Measurements from ENCODE around the gene GKN1.

Gene GKN1

GRCh38 chr2:68997401-68997800, 23.0 kb downstream of the GKN1 start:
- H3K4me1 Mint-ChIP-seq: no peaks in the 10 kb centered on the region
- H3K27ac Mint-ChIP-seq: no peak overlapping the region
- TF ChIP-seq, protein P1, sequence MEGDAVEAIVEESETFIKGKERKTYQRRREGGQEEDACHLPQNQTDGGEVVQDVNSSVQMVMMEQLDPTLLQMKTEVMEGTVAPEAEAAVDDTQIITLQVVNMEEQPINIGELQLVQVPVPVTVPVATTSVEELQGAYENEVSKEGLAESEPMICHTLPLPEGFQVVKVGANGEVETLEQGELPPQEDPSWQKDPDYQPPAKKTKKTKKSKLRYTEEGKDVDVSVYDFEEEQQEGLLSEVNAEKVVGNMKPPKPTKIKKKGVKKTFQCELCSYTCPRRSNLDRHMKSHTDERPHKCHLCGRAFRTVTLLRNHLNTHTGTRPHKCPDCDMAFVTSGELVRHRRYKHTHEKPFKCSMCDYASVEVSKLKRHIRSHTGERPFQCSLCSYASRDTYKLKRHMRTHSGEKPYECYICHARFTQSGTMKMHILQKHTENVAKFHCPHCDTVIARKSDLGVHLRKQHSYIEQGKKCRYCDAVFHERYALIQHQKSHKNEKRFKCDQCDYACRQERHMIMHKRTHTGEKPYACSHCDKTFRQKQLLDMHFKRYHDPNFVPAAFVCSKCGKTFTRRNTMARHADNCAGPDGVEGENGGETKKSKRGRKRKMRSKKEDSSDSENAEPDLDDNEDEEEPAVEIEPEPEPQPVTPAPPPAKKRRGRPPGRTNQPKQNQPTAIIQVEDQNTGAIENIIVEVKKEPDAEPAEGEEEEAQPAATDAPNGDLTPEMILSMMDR (IDR thresholded peaks at IDR 0.05): no peak
- no peak overlapping the region for H3K4me3 Mint-ChIP-seq
- DNase-seq: no peak
- H3K36me3 Mint-ChIP-seq (ENCODE audit: low read depth): peaks cover 10% of the 10 kb centered on the region
- H3K9me3 Mint-ChIP-seq: peaks cover 27% of the 10 kb centered on the region
- peaks cover 14% of the 10 kb centered on the region for H3K27me3 Mint-ChIP-seq (ENCODE audit: low read depth, poor library complexity)

GRCh38 chr2:69001879-69002278, 27.4 kb downstream of the GKN1 start:
- H3K4me1 Mint-ChIP-seq: no peaks in the 10 kb centered on the region
- TF ChIP-seq, protein P1 (IDR thresholded peaks at IDR 0.05): no peak
- H3K36me3 Mint-ChIP-seq (ENCODE audit: low read depth): peaks cover 17% of the 10 kb centered on the region
- DNase-seq: no peak
- H3K9me3 Mint-ChIP-seq: peaks cover 41% of the 10 kb centered on the region
- H3K27me3 Mint-ChIP-seq (ENCODE audit: low read depth, poor library complexity): peaks cover 2% of the 10 kb centered on the region
- no peak overlapping the region for H3K27ac Mint-ChIP-seq
- no peak overlapping the region for H3K4me3 Mint-ChIP-seq

GRCh38 chr2:69003731-69004130, 29.3 kb downstream of the GKN1 start:
- TF ChIP-seq, protein P1 (IDR thresholded peaks at IDR 0.05): no peak

GRCh38 chr2:69007169-69007568, 32.7 kb downstream of the GKN1 start:
- Mint-ChIP-seq H3K36me3 (ENCODE audit: low read depth) (peaks cover 10% of the 10 kb centered on the region), H3K27ac (no peak overlapping the region), H3K4me1 (peaks cover 10% of the 10 kb centered on the region), H3K27me3 (ENCODE audit: low read depth, poor library complexity) (peaks cover 4% of the 10 kb centered on the region), H3K9me3 (peaks cover 16% of the 10 kb centered on the region), H3K4me3 (no peak overlapping the region)
- TF ChIP-seq, protein P1 (IDR thresholded peaks at IDR 0.05): no peak
- no peak for DNase-seq

More at GRCh38 chr2:69003731-69004130, 29.3 kb downstream of the GKN1 start:
- Mint-ChIP-seq H3K9me3 (peaks cover 41% of the 10 kb centered on the region), H3K4me1 (no peaks in the 10 kb centered on the region), H3K27ac (no peak overlapping the region), H3K4me3 (no peak overlapping the region), H3K27me3 (ENCODE audit: low read depth, poor library complexity) (no peaks in the 10 kb centered on the region), H3K36me3 (ENCODE audit: low read depth) (peaks cover 17% of the 10 kb centered on the region)
- DNase-seq: no peak

- peaks cover 7% of the 10 kb centered on the region for H3K36me3 Mint-ChIP-seq (ENCODE audit: low read depth)
- H3K27ac Mint-ChIP-seq: no peak overlapping the region
- TF ChIP-seq, protein P1 (IDR thresholded peaks at IDR 0.05): no peak
- H3K27me3 Mint-ChIP-seq (ENCODE audit: low read depth, poor library complexity): peaks cover 4% of the 10 kb centered on the region
- H3K4me1 Mint-ChIP-seq: peaks cover 13% of the 10 kb centered on the region
- peaks cover 12% of the 10 kb centered on the region for H3K9me3 Mint-ChIP-seq
- no peak overlapping the region for H3K4me3 Mint-ChIP-seq
- DNase-seq: no peak
Observed at GRCh38 chr2:69007603-69008002, 33.2 kb downstream of the GKN1 start.

GRCh38 chr2:69010437-69011194, 36.2 kb downstream of the GKN1 start:
- no peak overlapping the region for H3K27ac Mint-ChIP-seq
- peaks cover 30% of the 10 kb centered on the region for H3K4me1 Mint-ChIP-seq
- DNase-seq: no peak
- H3K4me3 Mint-ChIP-seq: no peak overlapping the region
- no peaks in the 10 kb centered on the region for H3K36me3 Mint-ChIP-seq (ENCODE audit: low read depth)
- TF ChIP-seq, protein P1 (IDR thresholded peaks at IDR 0.05): no peak
- H3K9me3 Mint-ChIP-seq: no peaks in the 10 kb centered on the region
- H3K27me3 Mint-ChIP-seq (ENCODE audit: low read depth, poor library complexity): peaks cover 4% of the 10 kb centered on the region
